WTC11 (cell line): ENCODE results near the gene MGAT3. TPM values are rescaled to one million over a fixed set of nuclear protein-coding genes. Genes with fewer than 3 reads are reported as not detected.

Experiments
- ATAC-seq: fragments of 200-7000 bp; cut with Tn5 transposase; 2 replicates; pipeline ENCODE4 v1.10.0; 2021; ENCODE audit warnings: mild to moderate bottlenecking, moderate library complexity
- CTCF ChIA-PET: fragments of 300-600 bp; sonication (Branson Sonifier 250); formaldehyde crosslinking; loops from one replicate; lab custom pipeline; 2021; ENCODE audit warnings: antibody characterized with exemption; lab: Charles Lee
- POLR2A ChIA-PET: fragments of 350-600 bp; sonication (Branson Sonifier 250); formaldehyde crosslinking; loops from one replicate; lab custom pipeline; 2021; ENCODE audit warnings: antibody characterized with exemption; lab: Charles Lee
- DNase-seq: peaks from one replicate; pipeline ENCODE4 v3.0.0; 2021; ENCODE audit warnings: low spot score
- H3K27ac Mint-ChIP-seq: 2 replicates; pipeline ENCODE4 v1.8.0; 2021; ENCODE audit warnings: mixed read lengths
- H3K27me3 Mint-ChIP-seq: 2 replicates; pipeline ENCODE4 v1.8.0; 2021; ENCODE audit warnings: low read depth, mild to moderate bottlenecking, moderate library complexity, mixed read lengths
- H3K36me3 Mint-ChIP-seq: 2 replicates; pipeline ENCODE4 v1.8.0; 2021; ENCODE audit warnings: mixed read lengths
- H3K4me1 Mint-ChIP-seq: 2 replicates; pipeline ENCODE4 v1.8.0; 2022; ENCODE audit warnings: mixed read lengths
- H3K4me3 Mint-ChIP-seq: 2 replicates; pipeline ENCODE4 v1.8.0; 2021; ENCODE audit warnings: mild to moderate bottlenecking, moderate library complexity, mixed read lengths
- H3K9me3 Mint-ChIP-seq: 2 replicates; pipeline ENCODE4 v1.8.0; 2021; ENCODE audit warnings: mixed read lengths
- AR ChIP-seq: fragments of 250-450 bp; sonication (Bioruptor Pico); IDR thresholded peaks from 2 replicates; pipeline ENCODE4 v1.9.0; 2021; ENCODE audit warnings: mild to moderate bottlenecking
- CBFB ChIP-seq: sonication (generic); formaldehyde crosslinking; IDR thresholded peaks from 2 replicates; pipeline ENCODE4 v1.8.1; 2022; ENCODE audit warnings: mild to moderate bottlenecking, low read depth, missing genetic modification reagents
- E2F4 ChIP-seq: sonication (generic); formaldehyde crosslinking; IDR thresholded peaks from 2 replicates; pipeline ENCODE4 v1.8.1; 2022; ENCODE audit warnings: low read depth, mild to moderate bottlenecking, moderate library complexity, missing genetic modification reagents, borderline replicate concordance
- GABPB1 ChIP-seq: sonication (generic); formaldehyde crosslinking; IDR thresholded peaks from 2 replicates; pipeline ENCODE4 v1.8.1; 2023; ENCODE audit warnings: mild to moderate bottlenecking, missing genetic modification reagents
- IRF2 ChIP-seq: sonication (generic); formaldehyde crosslinking; IDR thresholded peaks from 2 replicates; pipeline ENCODE4 v1.8.0; 2022; ENCODE audit warnings: low read depth, missing genetic modification reagents, borderline replicate concordance
- SMAD3 ChIP-seq: sonication (generic); formaldehyde crosslinking; IDR thresholded peaks from 2 replicates; pipeline ENCODE4 v1.8.0; 2022; ENCODE audit warnings: missing genetic modification reagents, mild to moderate bottlenecking, borderline replicate concordance
- SMAD4 ChIP-seq: sonication (generic); formaldehyde crosslinking; IDR thresholded peaks from 2 replicates; pipeline ENCODE4 v1.8.0; 2022; ENCODE audit warnings: mild to moderate bottlenecking, missing genetic modification reagents
- TP53 ChIP-seq: sonication (generic); formaldehyde crosslinking; IDR thresholded peaks from 2 replicates; pipeline ENCODE4 v1.8.1; 2023; ENCODE audit warnings: mild to moderate bottlenecking, missing genetic modification reagents
- USF1 ChIP-seq: sonication (generic); formaldehyde crosslinking; IDR thresholded peaks from 2 replicates; pipeline ENCODE4 v1.8.0; 2022; ENCODE audit warnings: mild to moderate bottlenecking, missing genetic modification reagents
- ZNF121 ChIP-seq: sonication (generic); formaldehyde crosslinking; IDR thresholded peaks from 2 replicates; pipeline ENCODE4 v1.8.0; 2023; ENCODE audit warnings: missing genetic modification reagents
- ZNF317 ChIP-seq: sonication (generic); formaldehyde crosslinking; IDR thresholded peaks from 2 replicates; pipeline ENCODE4 v1.8.1; 2023; ENCODE audit warnings: low read depth, mild to moderate bottlenecking, moderate library complexity, missing genetic modification reagents, borderline replicate concordance
- total RNA-seq: library from RNA; stranded (reverse); gene quantifications from 3 replicates; pipeline ENCODE4 v1.2.3, GENCODE V29; 2021
- TF ChIP-seq, protein P1 (sequence below): sonication (generic); formaldehyde crosslinking; IDR thresholded peaks from 2 replicates; pipeline ENCODE4 v1.8.1; 2023; ENCODE audit warnings: mild to moderate bottlenecking, missing genetic modification reagents, borderline replicate concordance
- TF ChIP-seq, protein P2 (sequence below): sonication (generic); formaldehyde crosslinking; IDR thresholded peaks from 2 replicates; pipeline ENCODE4 v1.8.0; 2022; ENCODE audit warnings: mild to moderate bottlenecking, missing genetic modification reagents

MGAT3 gene
- total RNA-seq, 1 experiment from 2014 or later = 11.4 TPM

GRCh38 chr22:39528080-39528661 is 71.4 kb downstream of the MGAT3 start:
- ATAC-seq (no peak), DNase-seq (no peak)
- Mint-ChIP-seq H3K9me3 (no peaks in the 10 kb centered on the region), H3K36me3 (peaks cover 32% of the 10 kb centered on the region), H3K4me3 (no peak overlapping the region), H3K27me3 (no peaks in the 10 kb centered on the region), H3K4me1 (peaks cover 64% of the 10 kb centered on the region), H3K27ac (no peak overlapping the region)
- TF ChIP-seq SMAD3 (CRISPR knock-in tag) = no peak
- no peak for TF ChIP-seq CBFB (CRISPR knock-in tag)
- TF ChIP-seq ZNF121 (CRISPR knock-in tag) = no peak
- no peak for TF ChIP-seq AR (CRISPR knock-in tag)
- TF ChIP-seq TP53 (CRISPR knock-in tag) = no peak
- TF ChIP-seq GABPB1 (CRISPR knock-in tag) = no peak
- TF ChIP-seq, protein P1, sequence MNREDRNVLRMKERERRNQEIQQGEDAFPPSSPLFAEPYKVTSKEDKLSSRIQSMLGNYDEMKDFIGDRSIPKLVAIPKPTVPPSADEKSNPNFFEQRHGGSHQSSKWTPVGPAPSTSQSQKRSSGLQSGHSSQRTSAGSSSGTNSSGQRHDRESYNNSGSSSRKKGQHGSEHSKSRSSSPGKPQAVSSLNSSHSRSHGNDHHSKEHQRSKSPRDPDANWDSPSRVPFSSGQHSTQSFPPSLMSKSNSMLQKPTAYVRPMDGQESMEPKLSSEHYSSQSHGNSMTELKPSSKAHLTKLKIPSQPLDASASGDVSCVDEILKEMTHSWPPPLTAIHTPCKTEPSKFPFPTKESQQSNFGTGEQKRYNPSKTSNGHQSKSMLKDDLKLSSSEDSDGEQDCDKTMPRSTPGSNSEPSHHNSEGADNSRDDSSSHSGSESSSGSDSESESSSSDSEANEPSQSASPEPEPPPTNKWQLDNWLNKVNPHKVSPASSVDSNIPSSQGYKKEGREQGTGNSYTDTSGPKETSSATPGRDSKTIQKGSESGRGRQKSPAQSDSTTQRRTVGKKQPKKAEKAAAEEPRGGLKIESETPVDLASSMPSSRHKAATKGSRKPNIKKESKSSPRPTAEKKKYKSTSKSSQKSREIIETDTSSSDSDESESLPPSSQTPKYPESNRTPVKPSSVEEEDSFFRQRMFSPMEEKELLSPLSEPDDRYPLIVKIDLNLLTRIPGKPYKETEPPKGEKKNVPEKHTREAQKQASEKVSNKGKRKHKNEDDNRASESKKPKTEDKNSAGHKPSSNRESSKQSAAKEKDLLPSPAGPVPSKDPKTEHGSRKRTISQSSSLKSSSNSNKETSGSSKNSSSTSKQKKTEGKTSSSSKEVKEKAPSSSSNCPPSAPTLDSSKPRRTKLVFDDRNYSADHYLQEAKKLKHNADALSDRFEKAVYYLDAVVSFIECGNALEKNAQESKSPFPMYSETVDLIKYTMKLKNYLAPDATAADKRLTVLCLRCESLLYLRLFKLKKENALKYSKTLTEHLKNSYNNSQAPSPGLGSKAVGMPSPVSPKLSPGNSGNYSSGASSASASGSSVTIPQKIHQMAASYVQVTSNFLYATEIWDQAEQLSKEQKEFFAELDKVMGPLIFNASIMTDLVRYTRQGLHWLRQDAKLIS (CRISPR knock-in tag) = no peak
- TF ChIP-seq ZNF317 (CRISPR knock-in tag) = no peak
- TF ChIP-seq E2F4 (CRISPR knock-in tag) = no peak
- TF ChIP-seq USF1 = no peak
- no peak for TF ChIP-seq SMAD4 (CRISPR knock-in tag)
- no peak for TF ChIP-seq IRF2 (CRISPR knock-in tag)
- TF ChIP-seq, protein P2, sequence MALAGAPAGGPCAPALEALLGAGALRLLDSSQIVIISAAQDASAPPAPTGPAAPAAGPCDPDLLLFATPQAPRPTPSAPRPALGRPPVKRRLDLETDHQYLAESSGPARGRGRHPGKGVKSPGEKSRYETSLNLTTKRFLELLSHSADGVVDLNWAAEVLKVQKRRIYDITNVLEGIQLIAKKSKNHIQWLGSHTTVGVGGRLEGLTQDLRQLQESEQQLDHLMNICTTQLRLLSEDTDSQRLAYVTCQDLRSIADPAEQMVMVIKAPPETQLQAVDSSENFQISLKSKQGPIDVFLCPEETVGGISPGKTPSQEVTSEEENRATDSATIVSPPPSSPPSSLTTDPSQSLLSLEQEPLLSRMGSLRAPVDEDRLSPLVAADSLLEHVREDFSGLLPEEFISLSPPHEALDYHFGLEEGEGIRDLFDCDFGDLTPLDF (CRISPR knock-in tag) = no peak
- POLR2A ChIA-PET = interaction anchor here (0.8 to 1.3 kb wide), 2 partner anchors 8 to 26 kb away, joined by 3 to 15 read pairs; partner anchors contain the start of genes ATF4 and MIEF1
- CTCF ChIA-PET = interaction anchor here (1.0 to 2.7 kb wide), 21 partner anchors 8 to 393 kb away, joined by 3 to 54 read pairs (median 9); partner anchors contain the start of genes ATF4, MIEF1 and RPL3
